HG03442 (cell line): ENCODE measurements around the gene RBM26.

Experiments
- ATAC-seq: cut with Tn5 transposase; IDR thresholded peaks from one replicate; pipeline ENCODE4 v1.9.1; 2021; ENCODE audit warnings: mild to moderate bottlenecking, moderate library complexity; ENCODE audit not compliant: unreplicated experiment

Gene RBM26, protein sequence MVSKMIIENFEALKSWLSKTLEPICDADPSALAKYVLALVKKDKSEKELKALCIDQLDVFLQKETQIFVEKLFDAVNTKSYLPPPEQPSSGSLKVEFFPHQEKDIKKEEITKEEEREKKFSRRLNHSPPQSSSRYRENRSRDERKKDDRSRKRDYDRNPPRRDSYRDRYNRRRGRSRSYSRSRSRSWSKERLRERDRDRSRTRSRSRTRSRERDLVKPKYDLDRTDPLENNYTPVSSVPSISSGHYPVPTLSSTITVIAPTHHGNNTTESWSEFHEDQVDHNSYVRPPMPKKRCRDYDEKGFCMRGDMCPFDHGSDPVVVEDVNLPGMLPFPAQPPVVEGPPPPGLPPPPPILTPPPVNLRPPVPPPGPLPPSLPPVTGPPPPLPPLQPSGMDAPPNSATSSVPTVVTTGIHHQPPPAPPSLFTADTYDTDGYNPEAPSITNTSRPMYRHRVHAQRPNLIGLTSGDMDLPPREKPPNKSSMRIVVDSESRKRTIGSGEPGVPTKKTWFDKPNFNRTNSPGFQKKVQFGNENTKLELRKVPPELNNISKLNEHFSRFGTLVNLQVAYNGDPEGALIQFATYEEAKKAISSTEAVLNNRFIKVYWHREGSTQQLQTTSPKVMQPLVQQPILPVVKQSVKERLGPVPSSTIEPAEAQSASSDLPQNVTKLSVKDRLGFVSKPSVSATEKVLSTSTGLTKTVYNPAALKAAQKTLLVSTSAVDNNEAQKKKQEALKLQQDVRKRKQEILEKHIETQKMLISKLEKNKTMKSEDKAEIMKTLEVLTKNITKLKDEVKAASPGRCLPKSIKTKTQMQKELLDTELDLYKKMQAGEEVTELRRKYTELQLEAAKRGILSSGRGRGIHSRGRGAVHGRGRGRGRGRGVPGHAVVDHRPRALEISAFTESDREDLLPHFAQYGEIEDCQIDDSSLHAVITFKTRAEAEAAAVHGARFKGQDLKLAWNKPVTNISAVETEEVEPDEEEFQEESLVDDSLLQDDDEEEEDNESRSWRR

DNA sequence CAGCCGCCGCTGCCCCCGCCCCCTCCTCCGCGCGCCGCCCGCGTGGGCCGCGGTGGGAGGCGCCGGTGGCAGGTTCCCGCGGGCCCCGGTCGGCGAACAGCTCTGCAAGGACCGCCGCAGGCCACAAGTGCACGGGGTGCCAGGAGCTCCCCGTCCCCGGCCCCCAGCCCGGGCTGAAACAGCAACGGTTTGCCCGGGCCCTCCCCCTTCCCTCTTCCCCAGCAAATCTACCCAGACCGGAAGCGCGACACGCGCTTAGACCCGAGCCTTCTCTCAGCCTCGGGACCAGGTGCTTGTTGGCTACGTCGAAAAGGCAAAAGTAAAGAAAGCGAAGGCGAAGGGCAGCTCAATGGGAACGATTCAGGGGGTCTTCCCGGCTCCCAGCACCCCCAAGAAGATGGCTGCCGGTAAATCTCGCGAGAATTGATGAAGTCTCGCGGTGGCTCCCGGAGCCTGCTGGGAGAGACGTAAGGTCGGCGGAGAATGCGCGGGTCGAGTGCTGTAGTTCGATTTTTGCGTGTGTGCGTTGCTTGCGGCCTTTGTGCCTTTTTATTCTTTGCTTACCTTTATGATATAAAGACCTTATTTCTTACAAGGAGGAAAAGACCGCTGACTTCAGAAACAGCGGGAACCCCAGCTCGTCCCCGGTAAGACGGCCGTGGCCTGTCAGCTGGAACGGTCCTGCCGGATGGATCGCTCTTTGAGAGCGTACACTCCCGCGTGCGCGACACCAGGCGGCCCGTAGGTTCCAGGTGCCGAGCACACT lies at the start of gene RBM26:
Gene RBM26, minus strand, starts transcription at position 425 of the 766 bp plus-strand sequence. CDS start 481 bp downstream, outside the sequence.
- ATAC-seq: peak; percentile 72

DNA sequence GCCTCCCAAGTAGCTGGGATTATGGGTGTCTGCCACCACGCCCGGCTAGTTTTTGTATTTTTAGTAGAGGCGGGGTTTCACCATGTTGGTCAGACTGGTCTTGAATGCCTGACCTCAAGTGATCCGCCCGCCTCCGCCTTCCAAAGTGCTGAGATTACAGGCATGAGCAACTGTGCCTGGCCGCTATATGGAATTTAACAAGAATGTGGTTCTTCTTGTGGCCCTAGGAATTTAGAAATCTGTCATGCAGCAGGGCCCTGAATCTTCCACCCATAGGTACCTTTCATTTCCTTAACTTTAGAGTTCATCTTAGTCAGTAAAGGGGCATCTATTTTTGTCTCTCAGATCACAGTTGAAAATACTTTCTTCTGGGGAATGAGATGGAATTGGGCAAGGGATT lies 49.3 kb upstream of the RBM26 start:
- no peak for ATAC-seq

DNA sequence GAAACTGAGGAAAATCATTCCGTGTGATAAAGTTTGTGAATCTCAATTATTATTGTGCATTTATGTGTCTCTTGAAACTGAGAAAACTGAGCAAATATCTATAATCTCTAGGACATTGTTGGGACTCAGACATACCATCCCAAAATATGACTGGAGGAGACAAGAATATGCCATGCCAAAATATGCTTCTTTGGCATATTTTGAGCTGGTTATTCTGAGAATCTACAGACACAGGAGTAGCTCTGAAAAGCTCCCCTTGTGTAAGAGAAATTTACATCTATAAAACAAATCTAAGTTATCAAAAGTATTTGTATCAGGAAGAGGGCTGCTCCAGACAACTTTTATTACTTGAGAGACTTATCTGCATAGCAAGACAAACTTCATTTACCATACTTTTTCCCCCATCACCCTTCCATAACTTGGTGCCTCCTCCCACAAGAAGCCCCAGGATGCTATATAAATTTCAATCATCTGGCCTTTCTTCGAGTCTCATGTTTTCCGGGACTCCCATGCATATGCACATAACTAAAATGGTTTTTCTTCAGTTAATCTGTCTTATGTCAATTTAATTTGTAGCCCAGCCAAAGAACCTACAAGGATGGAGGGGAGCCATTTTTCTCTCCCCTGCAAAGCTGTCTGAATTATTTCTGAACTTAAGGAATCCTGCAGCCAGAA lies 46.3 kb upstream of the RBM26 start:
- no peak for ATAC-seq

DNA sequence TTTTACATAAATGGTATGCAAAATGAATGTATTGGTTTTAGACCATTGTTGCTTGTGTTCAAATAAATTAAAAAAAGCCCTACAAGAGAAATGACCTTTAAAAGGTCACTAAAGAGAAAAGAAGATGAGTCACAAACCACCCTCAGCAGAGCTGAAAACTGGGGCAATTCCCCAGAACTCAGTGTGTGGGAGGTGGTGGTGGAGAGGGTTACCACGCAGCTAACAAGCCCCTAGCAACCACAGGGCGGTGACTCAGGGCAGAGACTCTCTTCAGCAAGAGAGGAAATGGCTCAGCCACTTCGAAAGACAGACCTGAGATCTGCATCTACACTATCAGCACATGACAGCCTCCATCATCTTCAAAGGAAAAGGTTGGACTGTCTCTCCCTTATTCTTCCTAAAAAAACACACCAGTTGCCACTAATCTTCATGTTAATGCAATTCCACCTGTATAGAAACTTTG lies 45.5 kb upstream of the RBM26 start:
- ATAC-seq: peak; percentile 100

DNA sequence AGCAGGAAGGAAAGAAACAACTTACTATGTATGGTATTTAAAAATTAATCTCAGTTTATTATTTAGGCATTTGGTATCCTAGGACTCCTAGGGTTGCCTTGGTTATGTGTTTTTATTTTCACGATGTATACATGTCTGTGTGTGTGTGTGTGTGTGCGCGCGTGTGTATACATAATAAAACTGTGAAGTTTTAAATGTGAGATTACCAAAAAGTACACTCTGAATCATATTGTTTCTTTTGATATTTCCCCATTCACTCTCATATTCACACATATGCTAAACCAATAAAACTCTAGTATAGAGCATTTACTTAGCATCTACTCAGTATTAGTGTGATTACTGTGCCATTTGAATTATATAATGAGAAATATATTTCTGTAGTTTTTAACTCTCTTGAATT lies 44.1 kb upstream of the RBM26 start:
- ATAC-seq: no peak

DNA sequence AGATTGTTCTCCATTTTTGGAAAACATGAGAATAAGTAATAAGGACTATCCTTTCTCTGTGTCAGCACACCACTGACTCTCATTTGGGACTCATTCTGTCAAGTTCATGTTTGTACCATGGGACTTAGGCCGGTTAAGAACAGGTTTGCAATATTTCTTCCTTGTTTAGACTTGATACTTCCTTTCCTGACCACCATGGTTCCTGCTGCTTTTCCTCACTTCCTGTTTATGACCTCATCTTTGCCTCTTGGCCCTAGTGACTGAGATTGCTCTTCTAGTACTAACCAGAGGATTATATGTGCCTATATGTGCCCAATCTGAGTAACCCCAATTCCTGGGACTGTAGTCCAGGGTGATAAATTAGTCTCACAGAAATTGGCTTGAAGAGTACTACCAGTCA lies 42.4 kb upstream of the RBM26 start:
- ATAC-seq: peak; percentile 23

DNA sequence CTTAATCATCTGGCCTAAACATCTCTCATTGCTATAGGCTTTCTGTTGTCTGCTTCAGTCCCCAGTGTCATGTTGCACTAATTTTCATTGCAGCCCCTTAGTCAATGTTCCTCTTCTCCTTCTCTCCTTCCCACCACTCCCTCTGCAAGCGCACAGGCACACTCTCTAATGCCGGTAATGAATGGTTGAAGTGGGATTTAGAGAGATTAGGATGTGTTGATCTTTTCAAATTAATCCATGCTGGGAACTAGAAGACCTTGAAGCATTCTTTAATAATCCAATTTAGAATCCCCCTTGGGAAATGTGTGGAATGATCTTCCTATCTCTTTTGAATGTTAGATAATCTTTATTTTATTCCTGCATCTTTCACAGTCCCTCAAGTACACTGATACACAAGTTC lies 41.7 kb upstream of the RBM26 start:
- no peak for ATAC-seq

DNA sequence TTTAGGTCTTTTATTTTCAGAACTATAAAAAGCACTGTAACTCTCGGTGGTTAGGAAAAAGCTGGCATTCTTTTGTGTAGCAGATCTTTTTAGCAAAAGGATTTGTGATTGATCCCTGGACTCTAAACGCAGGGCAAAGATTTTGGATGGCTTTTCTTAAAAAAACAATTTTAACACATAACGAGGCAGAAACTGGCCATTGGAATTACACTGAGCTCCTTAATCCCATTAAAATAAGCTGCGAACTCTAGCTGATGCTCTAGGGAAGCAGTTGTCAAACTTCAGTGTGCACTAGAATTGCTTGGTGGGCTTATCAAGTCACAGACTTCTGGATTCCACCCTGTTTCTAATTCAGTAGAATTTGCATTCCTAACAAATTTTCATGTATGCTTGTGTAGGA lies 41.1 kb upstream of the RBM26 start:
- ATAC-seq: no peak

DNA sequence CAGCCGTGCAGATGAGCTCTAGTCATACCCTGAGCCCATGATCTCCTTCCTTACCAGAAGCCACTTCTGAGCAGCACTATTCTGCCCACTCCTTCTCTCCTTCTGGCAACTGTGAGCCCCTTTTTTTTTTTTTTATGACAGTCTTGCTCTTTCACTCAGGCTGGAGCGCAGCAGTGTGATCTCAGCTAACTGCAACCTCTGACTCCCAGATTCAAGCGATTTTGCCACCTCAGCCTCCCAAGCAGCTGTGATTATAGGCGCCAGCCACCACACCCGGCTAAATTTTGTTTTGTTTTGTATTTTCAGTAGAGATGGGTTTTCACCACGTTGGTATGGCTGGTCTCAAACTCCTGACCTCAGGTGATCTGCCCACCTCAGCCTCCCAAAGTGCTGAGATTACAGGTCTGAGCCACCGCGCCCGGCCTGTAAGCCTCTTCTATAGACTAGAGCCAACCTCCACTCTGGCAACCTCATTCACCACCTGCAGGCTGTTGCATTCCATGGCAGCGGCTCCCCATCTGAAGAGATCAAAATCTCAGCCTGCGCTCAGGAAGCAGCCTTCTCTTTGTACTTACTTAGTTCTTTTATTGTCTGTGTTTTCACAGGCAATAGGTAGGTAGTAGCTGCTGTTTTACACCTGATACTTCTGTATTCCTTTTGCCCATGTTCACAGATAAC lies 40.1 kb upstream of the RBM26 start:
- no peak for ATAC-seq

DNA sequence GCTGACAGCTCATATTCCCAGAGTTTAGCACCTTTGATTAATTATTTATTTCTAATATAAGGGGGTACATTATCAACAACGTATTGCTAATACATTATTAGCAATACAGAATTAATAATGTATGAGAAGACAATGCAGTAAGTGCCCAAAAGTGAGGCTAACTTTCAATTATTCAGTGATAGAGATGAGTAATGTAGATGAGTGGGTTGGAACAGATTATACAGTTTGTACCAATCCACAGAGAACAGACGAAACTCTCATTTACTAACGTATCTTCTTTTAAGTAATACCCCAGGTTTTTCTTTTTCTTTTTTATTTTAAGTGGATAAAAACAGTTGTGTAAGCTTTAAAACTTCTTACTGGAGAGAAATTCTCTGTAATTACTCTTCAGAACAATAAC lies 36.7 kb upstream of the RBM26 start:
- no peak for ATAC-seq

DNA sequence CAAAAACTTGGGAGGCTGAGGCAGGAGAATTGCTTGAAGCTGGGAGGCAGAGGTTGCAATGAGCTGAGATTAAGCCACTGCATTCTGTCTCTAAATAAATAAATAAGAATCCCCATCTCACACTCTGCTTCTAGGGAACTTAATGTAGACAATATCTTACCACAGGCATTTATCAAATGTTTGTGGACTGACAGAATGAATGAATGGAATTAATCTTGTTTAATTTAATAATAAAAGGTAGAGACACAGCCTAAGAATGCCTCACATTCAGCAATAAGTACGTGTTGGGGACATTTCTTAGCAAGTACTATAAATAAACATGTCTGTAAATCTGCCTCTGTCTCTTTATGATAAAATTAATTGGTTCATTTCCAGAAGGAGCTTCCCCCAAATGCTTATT lies 36.2 kb upstream of the RBM26 start:
- no peak for ATAC-seq

DNA sequence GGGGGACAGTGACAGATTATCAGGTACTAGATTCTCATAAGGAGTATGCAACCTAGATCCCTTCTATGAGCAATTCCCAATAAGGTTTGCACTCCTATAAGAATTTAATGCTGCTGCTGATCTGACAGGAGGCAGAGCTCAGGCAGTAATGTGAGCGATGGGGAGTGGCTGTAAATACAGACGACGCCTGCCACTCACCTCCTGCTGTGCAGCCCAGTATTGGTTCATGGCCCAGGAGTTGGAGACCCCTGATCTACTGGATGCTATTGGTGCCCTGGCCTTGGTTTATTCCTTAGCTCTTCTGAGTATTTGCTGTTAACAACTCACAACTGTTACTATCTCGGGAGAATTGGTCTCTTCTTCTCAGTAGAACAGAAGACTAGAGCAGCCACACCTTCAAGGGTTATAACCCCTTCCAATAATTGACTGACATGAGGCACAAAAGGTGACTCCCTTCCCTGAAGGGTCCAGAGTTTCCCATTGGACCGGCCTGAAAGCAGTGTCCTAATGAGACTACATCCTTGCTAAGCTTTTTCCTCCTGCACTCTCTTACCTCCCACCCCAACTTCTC lies 35.0 kb upstream of the RBM26 start:
- ATAC-seq: no peak

DNA sequence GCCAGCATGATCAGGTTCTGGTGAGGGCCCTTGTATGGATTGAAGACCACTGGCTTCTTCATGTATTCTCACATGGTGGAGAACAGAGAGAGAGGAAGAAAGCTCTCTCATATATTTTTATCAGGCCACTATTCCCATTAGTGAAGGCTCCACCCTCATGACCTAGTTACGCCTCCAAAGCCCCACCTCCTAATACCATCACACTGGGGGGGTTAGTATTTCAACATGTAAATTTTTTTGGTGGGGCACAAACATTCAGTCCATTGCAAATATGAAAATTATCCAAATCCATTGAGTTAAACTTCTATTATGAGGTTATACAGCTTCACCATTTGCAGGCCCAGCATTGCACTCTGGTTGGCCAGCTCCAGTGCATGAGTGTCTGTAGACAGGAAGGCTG lies 33.2 kb upstream of the RBM26 start:
- no peak for ATAC-seq

DNA sequence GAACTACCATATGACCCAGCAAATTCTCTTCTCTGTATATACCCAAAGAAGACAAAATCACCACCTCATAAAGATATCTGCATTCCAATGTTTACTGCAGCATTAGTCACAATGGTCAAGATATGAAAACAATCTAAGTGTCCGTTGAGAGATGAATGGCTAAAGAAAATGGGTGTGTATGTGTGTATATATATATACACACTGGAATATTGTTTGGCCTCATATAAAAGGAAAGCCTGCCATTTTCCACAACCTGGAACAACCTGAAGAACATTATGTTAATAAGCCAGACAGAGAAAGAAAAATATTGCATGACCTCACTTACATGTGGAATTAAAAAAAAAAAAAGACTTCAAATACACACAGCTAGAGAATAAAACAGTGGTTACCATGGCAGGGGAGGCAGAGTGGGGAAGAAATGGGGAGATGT lies 29.5 kb upstream of the RBM26 start:
- no peak for ATAC-seq

DNA sequence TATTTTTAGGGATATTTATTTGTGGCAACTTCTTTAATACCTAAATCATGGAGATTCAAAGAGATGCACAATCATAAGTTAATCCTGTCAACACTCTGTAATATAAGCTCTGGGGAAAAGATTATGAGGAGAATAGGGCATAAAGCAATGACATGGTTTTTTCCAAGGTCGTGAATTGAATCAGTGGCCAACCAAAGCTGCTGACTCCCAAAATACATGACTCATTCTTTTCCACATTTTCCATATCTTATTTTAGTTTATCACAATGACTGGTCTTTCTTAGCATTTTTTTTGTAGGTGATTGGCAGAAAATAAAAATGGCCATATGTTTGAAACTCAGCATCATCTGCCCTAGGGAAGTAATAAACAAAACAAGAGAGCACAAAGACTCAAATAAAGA lies 28.5 kb upstream of the RBM26 start:
- ATAC-seq: no peak

DNA sequence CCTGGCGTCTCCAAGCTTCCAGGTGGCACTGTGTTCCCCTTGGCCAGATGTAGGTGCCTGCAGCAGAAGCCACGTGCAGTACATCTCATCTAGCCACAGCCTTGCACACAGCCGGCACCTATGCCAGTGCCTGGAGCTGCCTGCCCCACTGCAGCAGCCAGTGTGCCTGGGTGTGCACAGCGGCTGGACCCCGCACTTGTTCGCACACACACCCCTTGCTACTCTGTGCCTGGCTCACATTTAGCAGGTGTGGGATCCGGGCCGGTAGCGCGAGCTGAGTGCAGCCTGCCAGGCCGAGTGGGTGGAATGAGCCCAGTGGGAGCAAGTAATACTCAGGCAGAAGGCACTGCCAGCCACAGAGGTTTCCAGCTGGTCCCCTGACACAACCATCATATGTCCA lies 26.9 kb upstream of the RBM26 start:
- ATAC-seq: no peak

DNA sequence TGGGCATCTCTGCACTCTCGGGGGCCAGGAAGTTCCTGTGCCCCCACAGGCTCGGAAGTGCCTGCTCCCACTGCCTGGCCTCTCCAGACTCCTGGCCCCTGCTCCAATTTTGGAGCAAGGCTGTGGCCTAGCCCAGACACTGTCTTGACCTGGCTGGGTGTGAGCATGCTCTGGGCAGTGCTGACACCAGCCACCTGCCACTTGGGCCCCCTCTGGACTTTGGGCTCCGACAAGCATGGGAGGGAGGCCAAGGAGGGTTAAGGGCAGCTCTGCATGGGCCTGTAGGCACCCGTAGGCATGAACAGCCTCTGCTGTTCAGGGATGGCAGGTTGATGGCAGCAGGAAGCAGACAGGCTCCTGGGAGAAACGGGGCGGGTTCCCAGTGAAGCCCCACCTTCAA lies 26.0 kb upstream of the RBM26 start:
- ATAC-seq: no peak

DNA sequence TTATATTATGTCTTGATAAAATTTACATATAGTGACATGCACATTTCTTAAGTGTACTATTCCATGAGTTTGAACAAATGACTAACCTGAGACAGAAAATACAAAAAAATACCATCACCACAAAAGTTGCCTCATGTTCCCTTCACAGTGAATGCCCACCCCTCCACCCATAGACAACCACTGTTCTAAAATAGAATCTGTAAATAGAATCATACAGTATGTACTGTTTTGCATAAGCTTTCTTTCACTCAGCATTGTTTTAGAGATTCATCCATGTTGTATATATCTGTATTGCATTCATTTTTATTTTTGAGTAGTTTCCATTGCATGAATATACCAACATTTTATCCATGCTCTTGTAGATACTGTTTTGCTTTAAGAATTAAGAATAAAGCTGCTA lies 23.3 kb upstream of the RBM26 start:
- no peak for ATAC-seq

DNA sequence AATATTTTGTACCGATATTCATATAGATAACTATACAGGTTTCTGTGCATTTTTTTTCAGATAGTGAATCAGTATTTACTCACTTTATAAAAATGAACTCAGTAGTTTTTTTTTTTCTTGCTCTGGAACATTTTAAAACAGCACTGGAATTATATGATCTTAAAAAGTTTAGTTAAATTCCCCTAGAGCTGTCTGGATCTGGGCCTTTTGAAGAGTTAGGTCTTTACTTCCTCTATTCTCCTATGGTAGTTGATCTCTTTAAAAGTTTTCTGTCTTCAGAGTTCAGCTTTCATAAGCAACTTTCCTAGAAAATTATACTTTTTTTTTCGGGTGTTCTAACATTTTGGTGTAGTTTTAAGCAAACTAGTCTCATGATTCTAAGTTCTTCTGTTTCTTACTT lies 21.8 kb upstream of the RBM26 start:
- ATAC-seq: no peak

DNA sequence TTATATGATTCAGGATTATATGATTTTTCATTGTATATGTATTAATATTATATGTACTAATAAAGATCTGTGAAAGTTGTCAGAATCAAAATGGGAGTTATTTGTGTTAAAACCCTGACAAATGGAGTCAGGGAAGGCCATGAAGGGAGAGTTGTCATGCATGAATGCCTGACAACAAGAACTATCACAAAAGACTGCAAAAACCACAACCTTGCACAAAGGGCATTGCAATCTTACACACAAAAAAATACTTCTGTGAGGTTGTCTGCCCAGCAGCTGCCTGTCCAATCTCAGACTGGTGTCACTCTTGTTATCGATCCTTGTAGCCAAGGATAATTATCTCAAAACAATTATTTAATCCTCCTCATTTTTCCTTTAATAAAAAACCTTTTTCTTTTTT lies 21.2 kb upstream of the RBM26 start:
- ATAC-seq: no peak
